Measurements from ENCODE around the gene FNTB.

- TF ChIP-seq CTCF (IDR thresholded peaks at IDR 0.05) (no peak), POLR2A (IDR thresholded peaks at IDR 0.05) (no peak)
Measured at GRCh38 chr14:64970041-64970440, 16.7 kb upstream of the FNTB start.
